SK-MEL-5 (cell line): ENCODE measurements around the gene NUP153. TPM values are rescaled to one million over a fixed set of nuclear protein-coding genes. Genes with fewer than 3 reads are reported as not detected.
A peak's percentile ranks its signal among the peaks of the same experiment; 100 is the strongest.

Experiments used
- DNase-seq: peaks from one replicate; pipeline ENCODE4 v3.0.0-alpha.2; 2016; ENCODE audit warnings: low read depth, low spot score
- in situ Hi-C: cut with HindIII; loops from 2 replicates; pipeline ENCODE4 v1.10.0; 2016; ENCODE audit warnings: low sequenced_read_pairs, high pct_unique_total_duplicates, low pct_unique_long_range_greater_than_20kb
- total RNA-seq: library from RNA; depleted of rRNA; stranded (reverse); fragments of >200 nt; shearing (Covaris generic); gene quantifications from 2 replicates; pipeline ENCODE4 v1.2.3, GENCODE V29; 2014

Gene NUP153
- total RNA-seq, 1 experiment from 2014 or later: 42.1 TPM

DNA sequence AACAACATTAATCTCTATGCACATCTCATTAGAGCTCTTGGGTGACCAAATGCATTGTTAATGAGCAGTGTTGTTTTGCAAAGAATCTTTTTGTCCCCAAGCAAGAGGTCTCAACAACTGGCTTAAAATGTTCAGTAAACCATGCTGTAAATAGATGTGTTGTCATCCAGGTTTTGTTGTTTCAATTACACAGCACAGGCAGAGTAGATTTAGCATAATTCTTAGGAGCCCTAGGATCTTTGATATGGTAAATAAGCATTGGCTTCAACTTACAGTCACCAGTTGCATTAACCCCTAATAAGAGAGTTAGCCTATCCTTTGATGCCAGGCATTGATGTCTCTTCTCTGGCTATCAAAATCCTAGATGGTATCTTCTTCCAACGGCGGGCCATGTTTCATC lies 23.3 kb downstream of the NUP153 start:
- no peak for DNase-seq
- in situ Hi-C loops: no loop called here

DNA sequence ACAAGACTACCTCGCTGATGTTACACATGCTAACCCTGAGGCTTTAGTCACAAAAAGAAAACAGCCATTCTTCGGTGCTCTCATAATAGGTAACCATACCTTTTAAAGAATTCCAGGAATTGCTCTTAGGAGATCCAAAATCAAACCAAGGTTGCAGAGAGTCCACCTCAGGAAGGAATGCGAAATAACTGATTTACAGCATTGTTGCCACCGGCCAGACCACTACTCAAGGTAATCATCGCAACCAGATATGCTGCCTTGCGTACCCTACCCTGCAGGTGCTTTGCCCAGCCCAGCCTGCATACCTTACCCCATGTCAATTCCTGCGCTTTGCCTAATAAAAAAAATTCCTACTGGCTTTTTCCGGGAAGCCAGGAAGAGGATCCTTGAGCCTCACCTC lies 27.0 kb downstream of the NUP153 start:
- no peak for DNase-seq
- in situ Hi-C loops: no loop called here

DNA sequence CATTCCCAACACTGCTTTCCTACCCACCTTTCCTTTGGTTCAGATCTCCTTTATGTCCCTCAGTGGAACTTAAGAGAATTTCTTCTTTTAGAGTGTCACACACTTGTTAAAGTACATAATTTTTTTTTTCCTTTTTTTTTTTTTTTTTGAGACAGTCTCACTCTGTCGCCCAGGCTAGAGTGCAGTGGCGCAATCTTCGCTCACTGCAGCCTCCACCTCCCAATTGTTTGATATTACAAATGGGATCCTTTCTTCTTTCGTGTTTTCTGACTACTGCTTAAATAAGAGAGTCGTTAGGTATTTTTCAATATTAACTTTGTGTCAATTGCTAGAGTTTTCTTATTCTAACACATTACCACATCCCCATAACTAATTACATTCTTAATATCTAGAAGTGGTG lies 29.1 kb downstream of the NUP153 start:
- in situ Hi-C loops: no loop called here
- no peak for DNase-seq

DNA sequence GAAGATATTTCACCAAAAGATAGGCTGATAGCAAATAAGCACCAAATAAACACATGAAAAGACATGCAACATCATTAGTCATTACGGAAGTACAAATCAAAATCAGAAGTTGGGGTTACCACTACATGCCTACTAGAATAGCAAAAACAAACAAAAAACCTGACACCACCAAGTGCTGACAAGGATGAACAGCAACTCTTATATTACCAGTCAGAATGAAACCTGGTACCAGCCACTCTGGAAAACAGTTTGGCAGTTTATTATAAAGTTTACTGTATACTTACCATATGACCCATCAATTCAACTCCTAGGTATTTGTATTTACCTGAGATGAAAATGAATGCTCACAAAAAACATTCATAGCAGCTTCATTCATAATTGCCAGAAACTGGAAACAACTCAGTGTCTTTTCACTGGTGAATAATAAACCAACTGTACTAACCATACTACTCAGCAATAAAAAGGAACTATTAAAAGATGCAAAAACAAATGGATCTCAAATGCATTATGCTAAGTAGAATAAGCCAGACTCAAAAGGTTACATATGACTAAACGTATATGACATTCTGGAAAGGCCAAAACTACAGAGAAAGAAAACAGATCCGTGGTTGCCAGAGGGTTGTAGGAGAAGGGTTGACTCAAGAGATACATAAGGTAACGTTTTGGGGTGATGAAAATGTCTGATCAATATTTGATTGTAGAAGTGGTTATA lies 33.0 kb downstream of the NUP153 start:
- in situ Hi-C loops: no loop called here
- no peak for DNase-seq

DNA sequence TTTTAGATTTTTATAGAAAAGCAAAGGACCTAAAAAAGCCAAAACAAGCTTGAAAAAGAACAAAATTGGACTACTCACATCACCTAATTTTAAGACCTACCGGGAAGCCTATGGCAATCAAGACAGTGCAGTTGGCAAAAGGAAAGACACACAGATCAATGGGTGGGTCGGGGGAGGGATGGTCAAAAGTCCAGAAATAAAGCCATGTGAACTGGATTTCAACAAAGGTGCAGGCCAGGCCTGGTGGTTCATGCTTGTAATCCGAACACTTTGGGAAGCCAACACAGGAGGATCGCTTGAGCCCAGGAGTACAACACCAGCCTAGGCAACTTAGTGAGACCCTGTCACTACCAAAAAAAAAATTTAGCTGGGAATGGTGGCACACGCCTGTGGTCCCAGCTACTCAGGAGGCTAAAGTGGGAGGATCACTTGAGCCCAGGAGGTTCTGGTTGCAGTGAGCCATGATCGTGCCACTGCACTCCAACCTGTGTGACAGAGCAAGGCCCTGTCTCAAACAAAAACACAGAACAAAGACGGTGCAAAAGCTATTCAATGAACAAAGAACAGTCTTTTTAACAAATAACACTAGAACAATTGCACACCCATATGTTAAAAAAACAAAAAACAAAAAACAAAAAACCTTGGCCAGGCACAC lies 34.5 kb downstream of the NUP153 start:
- in situ Hi-C loops: no loop called here
- DNase-seq: no peak

DNA sequence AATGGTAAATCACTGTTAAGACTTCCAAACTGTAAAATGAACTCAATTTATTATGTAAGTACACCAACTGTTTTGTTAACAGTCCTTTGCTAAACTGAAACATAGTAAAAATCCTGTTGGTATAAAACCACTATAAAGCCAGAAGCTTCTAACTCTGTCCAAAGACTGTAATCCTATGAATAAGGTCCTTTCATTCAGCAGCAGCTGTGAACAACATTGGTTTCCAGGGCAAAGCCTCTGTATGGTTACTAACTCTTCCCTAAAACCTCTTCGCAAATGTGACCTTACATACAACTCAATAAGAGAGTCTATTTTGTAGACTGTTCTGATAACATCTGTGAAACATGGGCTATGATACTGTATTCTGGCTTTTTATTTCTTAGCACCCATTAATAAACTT lies 40.1 kb downstream of the NUP153 start:
- DNase-seq: peak; percentile 65
- in situ Hi-C loops: no loop called here

DNA sequence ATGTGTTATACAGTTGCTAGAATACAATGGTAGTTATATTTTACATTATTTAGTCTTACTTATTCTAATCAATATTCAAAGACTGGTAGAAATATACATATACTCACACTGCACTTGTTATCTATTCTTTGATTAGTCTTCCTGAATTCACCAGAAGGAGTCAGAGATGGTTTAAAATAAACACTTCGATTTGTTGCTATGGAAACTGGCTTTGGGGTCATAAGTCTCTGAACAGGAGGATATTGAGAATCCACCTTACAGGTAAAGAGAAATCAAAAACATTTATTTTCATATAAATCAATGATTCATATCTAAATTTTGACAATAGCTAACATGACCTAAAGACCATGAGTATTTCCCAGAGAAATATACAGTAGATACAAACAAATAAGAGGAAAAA lies 41.6 kb downstream of the NUP153 start:
- no peak for DNase-seq
- in situ Hi-C loops: no loop called here

DNA sequence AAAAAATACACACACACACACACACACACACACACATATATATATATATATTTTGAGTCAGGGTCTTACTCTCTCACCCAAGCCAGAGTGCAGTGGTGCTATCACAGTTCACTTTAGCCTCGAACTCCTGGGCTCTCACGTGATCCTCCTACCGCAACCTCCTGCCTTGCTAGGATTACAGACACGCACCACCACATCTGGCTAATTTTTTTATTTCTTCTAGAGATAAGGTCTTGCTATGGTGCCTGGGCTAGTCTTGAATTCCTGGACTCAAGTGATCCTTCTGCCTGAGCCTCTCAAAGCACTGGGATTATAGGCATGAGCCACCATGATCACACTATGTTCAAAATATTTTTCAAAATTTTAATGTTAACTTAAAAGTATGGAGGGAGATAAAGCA lies 43.5 kb downstream of the NUP153 start:
- DNase-seq: no peak
- in situ Hi-C loops: no loop called here

DNA sequence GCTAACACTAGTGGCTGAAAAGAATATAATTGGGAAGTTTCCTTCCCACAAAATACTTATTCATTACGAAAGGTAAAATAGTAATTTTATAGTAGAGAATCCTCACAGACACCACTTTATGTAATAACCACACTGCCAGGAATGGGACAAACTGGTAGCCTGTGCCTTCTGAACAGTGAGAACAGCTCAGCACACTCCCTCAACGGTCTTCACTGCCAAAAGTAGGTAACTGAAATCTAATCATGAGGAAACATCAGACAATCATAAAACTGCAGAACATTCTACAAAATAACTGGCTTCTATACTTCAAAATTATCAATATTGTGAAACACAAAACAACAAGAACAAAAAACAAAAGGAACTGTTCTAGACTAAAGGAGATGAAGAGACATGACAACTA lies 44.1 kb downstream of the NUP153 start:
- in situ Hi-C loops: no loop called here
- no peak for DNase-seq

DNA sequence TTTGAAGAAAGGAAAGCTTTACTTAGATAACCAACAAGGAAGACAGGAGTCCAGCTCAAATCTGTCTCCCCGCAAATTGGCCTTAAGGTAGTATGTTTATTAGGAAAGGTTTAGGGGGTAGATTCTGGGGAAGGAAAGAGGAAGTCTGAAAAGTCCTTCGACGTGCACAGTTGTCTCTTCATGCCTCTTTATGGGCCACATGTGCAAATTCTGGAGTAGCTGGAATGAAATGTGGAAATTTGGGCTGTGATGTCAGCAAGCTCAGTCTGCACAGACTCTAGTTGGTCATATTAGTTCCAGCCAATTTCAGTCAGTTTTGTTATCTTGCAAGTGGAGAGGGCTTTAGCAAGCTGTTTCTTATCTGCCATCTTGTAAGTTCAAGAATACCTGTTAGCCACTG lies 50.1 kb downstream of the NUP153 start:
- in situ Hi-C loops: no loop called here
- no peak for DNase-seq

DNA sequence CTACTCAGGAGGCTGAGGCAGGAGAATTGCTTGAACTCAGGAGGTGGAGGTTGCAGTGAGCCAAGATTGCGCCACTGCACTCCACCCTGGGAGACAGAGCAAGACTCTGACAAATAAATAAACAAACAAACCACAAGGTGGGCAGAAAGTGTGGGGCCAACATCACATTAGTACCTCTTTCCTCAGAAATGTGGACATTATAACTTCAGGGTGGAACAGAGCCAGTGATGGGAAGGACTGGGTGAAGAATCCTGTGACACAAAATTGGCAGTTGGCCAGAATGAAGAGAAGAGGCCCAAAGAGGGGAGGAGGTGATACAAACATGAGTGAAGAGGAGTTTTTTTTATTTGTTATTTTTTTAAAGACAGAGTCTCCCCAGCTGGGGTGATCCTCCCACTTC lies 50.6 kb downstream of the NUP153 start:
- peak; percentile 28 for DNase-seq
- in situ Hi-C loops: no loop called here

DNA sequence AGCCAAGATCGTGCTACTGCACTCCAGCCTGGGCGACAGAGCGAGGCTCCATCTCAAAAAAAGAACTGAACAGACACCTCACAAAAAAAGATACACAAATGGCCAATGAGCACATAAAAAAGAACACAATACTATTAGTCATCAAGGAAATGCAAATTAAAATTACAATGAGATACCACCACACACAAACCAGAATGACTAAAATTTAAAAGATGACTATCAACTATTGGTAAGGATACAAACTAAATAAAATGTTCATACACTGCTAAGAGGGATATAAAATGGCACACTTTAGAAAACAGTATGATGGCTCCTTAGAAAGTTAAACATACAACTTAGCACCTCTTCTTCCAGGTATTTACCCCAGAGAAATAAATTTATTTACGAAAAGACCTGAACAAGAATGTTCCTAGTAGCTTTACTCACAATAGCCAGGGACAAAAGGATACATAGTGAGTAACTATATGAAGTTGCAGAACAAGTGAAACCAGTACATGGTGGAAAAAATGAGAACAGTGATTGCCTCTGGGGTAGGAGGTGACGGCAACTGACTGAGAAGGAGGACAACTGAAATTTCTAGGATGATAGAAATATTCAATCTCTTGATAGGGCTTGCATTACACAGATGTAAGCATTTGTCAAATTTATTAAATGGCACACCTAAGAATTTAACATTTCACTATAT lies 53.4 kb downstream of the NUP153 start:
- DNase-seq: no peak
- in situ Hi-C loops: no loop called here

DNA sequence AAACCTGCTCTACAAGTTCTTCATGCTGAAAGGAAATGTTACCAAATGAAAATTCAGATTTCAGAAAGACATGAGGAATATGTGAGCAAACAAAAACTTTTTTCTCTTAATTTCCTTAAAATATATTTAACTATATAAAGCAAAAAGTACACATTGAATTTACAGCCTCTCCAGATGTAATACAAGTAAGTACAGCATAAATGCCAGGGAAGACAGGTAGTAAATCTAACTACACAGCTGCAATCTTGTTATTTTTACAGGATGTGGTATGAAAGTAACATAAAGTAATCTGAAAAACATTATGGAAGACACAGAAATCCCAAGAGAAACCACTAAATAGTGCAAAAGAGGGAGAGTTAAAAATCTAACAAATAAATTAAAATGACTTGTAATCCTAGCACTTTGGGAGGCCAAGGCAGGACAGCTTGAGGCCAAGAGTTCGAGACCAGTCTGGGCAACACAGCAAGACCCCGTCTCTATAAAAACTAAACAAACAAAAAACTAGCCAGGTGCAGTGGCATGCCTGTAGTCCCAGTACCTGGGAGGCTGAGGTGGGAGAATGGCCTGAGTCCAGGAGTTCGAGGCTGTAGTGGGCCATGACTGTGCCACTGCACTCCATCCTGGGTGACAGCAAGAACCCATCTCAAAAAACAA lies 55.9 kb downstream of the NUP153 start:
- in situ Hi-C loops: no loop called here
- DNase-seq: no peak

DNA sequence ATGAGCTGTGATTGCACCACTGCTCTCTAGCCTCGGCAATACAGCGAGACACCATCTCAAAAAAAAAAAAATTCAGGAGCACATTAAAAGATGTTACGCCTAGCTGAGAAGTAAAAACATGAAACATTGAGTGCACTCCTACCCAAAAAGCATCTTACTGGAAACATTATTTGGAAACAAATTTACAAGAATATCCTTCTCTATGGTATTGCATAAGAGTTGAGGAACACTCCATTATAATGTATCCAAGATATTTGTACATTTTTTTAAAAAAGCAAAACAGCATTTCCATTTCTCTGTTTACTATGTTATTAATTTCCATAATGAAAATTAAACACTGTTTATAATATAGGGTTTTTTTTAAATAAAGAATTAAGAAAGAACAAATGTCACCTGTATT lies 58.0 kb downstream of the NUP153 start:
- in situ Hi-C loops: no loop called here
- DNase-seq: no peak

DNA sequence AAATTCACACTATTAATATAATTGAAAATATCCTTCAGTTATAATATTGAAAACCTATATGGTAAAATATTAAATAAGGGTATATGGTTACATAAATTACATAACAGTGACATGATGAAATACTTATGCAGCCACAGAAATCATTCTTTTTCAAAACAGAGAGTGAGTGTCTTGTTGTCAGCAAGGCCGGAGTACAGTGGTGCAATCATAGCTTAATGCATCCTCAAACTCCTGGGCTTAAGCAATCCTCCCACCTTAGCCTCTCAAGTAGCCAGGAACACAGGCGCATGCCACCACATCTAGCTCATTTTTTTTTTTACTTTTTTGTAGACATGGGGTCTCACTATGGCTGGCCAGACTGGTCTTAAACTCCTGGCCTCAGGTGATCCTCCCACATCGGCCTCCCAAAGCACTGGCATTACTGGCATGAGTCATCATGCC lies 66.2 kb downstream of the NUP153 start:
- in situ Hi-C loops: no loop called here
- DNase-seq: peak; percentile 16

DNA sequence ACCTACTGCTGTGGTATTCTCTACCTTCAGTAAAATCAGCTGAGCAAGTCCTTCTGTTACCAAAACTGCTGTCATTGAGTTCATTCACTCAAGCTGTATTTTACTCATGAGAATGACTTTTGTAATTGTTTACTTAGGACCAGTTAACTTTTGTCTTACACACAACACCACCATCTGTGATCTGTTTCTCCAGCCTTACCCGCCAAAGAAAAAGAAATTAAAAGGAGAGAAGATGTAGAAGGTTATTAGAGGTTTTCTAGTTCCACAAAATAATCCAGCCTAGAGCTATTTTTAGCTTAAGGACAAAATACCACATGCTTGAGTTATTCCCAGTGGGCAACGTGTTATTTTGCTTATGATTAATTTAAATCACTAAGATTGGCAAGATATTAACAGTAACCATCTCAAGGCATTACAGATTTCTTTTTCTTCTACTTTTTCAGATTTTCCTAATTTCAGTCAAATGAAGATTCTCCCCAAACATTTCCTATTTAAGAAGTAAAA lies 68.5 kb downstream of the NUP153 start:
- in situ Hi-C loops: no loop called here
- no peak for DNase-seq

DNA sequence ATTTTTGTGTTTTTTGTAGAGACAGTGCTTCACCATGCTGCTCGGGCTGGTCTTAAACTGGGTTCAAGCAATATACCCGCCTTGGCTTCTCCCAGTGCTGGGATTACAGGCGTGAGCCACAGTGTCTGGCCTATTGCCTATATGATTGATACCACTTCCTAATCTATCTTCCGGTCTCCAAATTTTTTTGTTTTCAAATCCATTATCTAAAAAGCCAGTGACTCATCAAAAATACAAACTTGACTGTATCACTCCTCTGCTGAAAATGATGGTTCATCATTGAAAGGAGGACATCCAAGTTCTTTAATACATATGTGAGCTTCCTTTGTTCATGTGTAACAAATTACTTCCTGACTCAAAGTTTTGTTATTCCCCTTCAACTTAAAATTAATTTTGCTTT lies 71.2 kb downstream of the NUP153 start:
- DNase-seq: no peak

DNA sequence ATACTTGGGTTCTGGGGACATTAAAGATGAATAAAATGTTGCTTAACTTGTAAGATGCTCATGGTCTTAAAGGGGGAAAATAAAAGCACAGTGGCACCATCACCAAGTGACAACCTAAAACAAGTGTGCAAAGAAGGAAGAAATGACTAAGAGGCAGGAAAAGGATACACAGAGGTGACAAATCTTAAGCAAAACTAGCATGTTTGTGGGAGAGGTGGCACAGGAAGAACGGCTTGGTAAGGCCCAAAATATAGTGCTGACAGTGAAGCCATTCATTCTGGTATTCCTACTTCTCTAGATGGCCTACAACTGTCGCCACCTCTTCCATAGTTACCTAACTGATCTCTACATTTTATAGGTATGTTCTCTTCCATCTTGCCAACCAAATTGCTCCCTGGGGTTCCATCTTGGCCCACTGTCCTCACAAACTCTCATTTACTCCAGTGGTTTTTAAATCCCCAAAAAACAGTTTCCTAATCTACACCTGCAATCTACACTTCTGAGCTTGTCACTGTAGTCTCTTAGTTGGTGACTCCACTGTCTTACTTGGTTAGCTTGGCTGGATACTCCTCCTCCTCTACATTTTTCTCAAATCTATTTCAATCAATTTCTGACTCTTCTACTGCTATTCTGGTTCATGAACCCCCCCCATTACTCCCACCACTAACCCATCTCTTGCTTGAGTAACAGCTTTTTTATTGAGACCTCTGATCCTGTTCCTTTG lies 73.1 kb downstream of the NUP153 start:
- in situ Hi-C loops: no loop called here
- DNase-seq: no peak

More for the DNA sequence above, 71.2 kb downstream of the NUP153 start:
- in situ Hi-C loops: no loop called here
